Neural cell (in vitro differentiated cells): Measurements from ENCODE around the gene NCBP3. TPM values are rescaled to one million over a fixed set of nuclear protein-coding genes. Genes with fewer than 3 reads are reported as not detected.

Experiments used
- H2AFZ ChIP-seq: fragments of 200-600, 300-800 bp; sonication (generic), shearing (Covaris generic); 2 replicates; pipeline ENCODE4 v1.6.0; 2014; ENCODE audit warnings: low read depth, mild to moderate bottlenecking, antibody characterized with exemption, low read length, moderate library complexity
- H3F3A ChIP-seq: fragments of 200-600 bp; shearing (Covaris generic); 2 replicates; pipeline ENCODE4 v1.6.1; 2016; ENCODE audit warnings: mild to moderate bottlenecking, moderate library complexity, mixed read lengths, antibody characterized with exemption, low read length; ENCODE audit not compliant: insufficient read depth, poor library complexity, severe bottlenecking
- H3K27ac ChIP-seq: fragments of 200-600, 300-800 bp; sonication (generic), shearing (Covaris generic); 2 replicates; pipeline ENCODE4 v1.5.1; 2014; ENCODE audit warnings: mild to moderate bottlenecking, low read length, moderate library complexity
- H3K27me3 ChIP-seq: fragments of 300-800, 200-600 bp; sonication (generic), shearing (Covaris generic); 2 replicates; pipeline ENCODE4 v1.6.0; 2014; ENCODE audit warnings: mild to moderate bottlenecking, low read depth, low read length, moderate library complexity; ENCODE audit not compliant: insufficient read depth
- H3K36me3 ChIP-seq: fragments of 300-800, 200-600 bp; sonication (generic), shearing (Covaris generic); 2 replicates; pipeline ENCODE4 v1.5.1; 2014; ENCODE audit warnings: mild to moderate bottlenecking, antibody characterized with exemption, low read length, moderate library complexity; ENCODE audit not compliant: insufficient read depth
- H3K4me2 ChIP-seq: fragments of 300-800, 200-600 bp; sonication (generic), shearing (Covaris generic); 2 replicates; pipeline ENCODE4 v1.6.0; 2014; ENCODE audit warnings: mild to moderate bottlenecking, low read length
- H3K4me3 ChIP-seq: fragments of 300-800, 200-600 bp; sonication (generic), shearing (Covaris generic); 2 replicates; pipeline ENCODE4 v1.5.1; 2014; ENCODE audit warnings: mild to moderate bottlenecking, low read length, moderate library complexity
- H3K79me2 ChIP-seq: fragments of 200-600 bp; shearing (Covaris generic); replicated peaks from 2 replicates; pipeline ENCODE4 v1.6.0; 2014; ENCODE audit warnings: mild to moderate bottlenecking, low read length, moderate library complexity; ENCODE audit not compliant: insufficient read depth
- H3K9ac ChIP-seq: fragments of 300-800, 200-600 bp; sonication (generic), shearing (Covaris generic); 2 replicates; pipeline ENCODE4 v1.6.1; 2016; ENCODE audit warnings: mild to moderate bottlenecking, low read length, mixed read lengths
- H3K9me2 ChIP-seq: fragments of 200-600 bp; shearing (Covaris generic); 2 replicates; pipeline ENCODE4 v1.6.1; 2016; ENCODE audit warnings: mild to moderate bottlenecking, low read length, mixed read lengths; ENCODE audit not compliant: insufficient read depth
- H3K9me3 ChIP-seq: fragments of 200-600, 300-800 bp; sonication (generic), shearing (Covaris generic); 2 replicates; pipeline ENCODE4 v1.6.1; 2016; ENCODE audit warnings: mild to moderate bottlenecking, mixed run types, low read length, moderate library complexity, mixed read lengths
- H4K20me1 ChIP-seq: fragments of 200-600 bp; shearing (Covaris generic); 2 replicates; pipeline ENCODE4 v1.6.1; 2016; ENCODE audit warnings: mild to moderate bottlenecking, mixed run types; ENCODE audit not compliant: insufficient read depth
- CTCF ChIP-seq: fragments of 450-650 bp; IDR thresholded peaks from 2 replicates; pipeline ENCODE4 v1.5.1; 2014; ENCODE audit warnings: antibody characterized with exemption, mild to moderate bottlenecking, moderate library complexity; ENCODE audit not compliant: poor library complexity, severe bottlenecking
- EP300 ChIP-seq: fragments of 450-650 bp; conservative IDR thresholded peaks from 2 replicates; pipeline ENCODE4 v1.6.1; 2014; ENCODE audit warnings: antibody characterized with exemption, mild to moderate bottlenecking, moderate library complexity; ENCODE audit not compliant: poor library complexity, severe bottlenecking
- EZH2 ChIP-seq: fragments of 200-600, 300-800 bp; shearing (Covaris generic), sonication (generic); IDR thresholded peaks from 2 replicates; pipeline ENCODE4 v1.6.1; 2014; ENCODE audit warnings: antibody characterized with exemption, low read length, borderline replicate concordance, mild to moderate bottlenecking; ENCODE audit not compliant: insufficient read depth, poor library complexity, severe bottlenecking
- MXI1 ChIP-seq: fragments of 450-650 bp; conservative IDR thresholded peaks from 2 replicates; pipeline ENCODE4 v1.6.1; 2014; ENCODE audit warnings: antibody characterized with exemption, mild to moderate bottlenecking; ENCODE audit not compliant: poor library complexity, severe bottlenecking
- POLR2AphosphoS5 ChIP-seq: IDR thresholded peaks from 2 replicates; pipeline ENCODE4 v1.6.1; 2012
- RAD21 ChIP-seq: fragments of 450-650 bp; conservative IDR thresholded peaks from 2 replicates; pipeline ENCODE4 v1.6.1; 2014; ENCODE audit warnings: antibody characterized with exemption, mild to moderate bottlenecking, moderate library complexity
- SMC3 ChIP-seq: fragments of 450-650 bp; conservative IDR thresholded peaks from 2 replicates; pipeline ENCODE4 v1.6.1; 2014; ENCODE audit warnings: antibody characterized with exemption, mild to moderate bottlenecking, moderate library complexity; ENCODE audit not compliant: poor library complexity
- TAF1 ChIP-seq: IDR thresholded peaks from 2 replicates; pipeline ENCODE4 v1.6.1; 2012; ENCODE audit warnings: low read depth
- polyA plus RNA-seq: library from polyadenylated mRNA; depleted of rRNA; stranded (reverse); fragments of >200 nt; gene quantifications from 2 replicates; pipeline ENCODE4 v1.2.3, GENCODE V29; 2014
- TF ChIP-seq, protein P1 (sequence below): IDR thresholded peaks from 2 replicates; pipeline ENCODE4 v1.6.1; 2012; ENCODE audit warnings: borderline replicate concordance

The NCBP3 gene
- polyA plus RNA-seq, 1 donor from 2014 or later, result 132 TPM

- H3F3A ChIP-seq, result no peaks in the 10 kb centered on the region
- no peak overlapping the region for H3K4me2 ChIP-seq
- H3K27ac ChIP-seq, result no peak overlapping the region
- no peak for TF ChIP-seq RAD21
- TF ChIP-seq CTCF, result no peak
- no peak for TF ChIP-seq TAF1
- TF ChIP-seq MXI1, result no peak
- no peak for TF ChIP-seq EP300
- no peak for TF ChIP-seq POLR2AphosphoS5
- TF ChIP-seq SMC3, result no peak
- no peak overlapping the region for H2AFZ ChIP-seq
- H3K9me2 ChIP-seq, result no peaks in the 10 kb centered on the region
- H3K27me3 ChIP-seq, result no peaks in the 10 kb centered on the region
- H3K36me3 ChIP-seq, result peaks cover 6% of the 10 kb centered on the region
- H4K20me1 ChIP-seq, result no peaks in the 10 kb centered on the region
- no peak overlapping the region for H3K9ac ChIP-seq
- no peak overlapping the region for H3K4me3 ChIP-seq
- H3K9me3 ChIP-seq, result no peaks in the 10 kb centered on the region
- no peaks in the 10 kb centered on the region for H3K79me2 ChIP-seq
Observed at GRCh38 chr17:3877220-3877619, 31.2 kb upstream of the NCBP3 start.

DNA sequence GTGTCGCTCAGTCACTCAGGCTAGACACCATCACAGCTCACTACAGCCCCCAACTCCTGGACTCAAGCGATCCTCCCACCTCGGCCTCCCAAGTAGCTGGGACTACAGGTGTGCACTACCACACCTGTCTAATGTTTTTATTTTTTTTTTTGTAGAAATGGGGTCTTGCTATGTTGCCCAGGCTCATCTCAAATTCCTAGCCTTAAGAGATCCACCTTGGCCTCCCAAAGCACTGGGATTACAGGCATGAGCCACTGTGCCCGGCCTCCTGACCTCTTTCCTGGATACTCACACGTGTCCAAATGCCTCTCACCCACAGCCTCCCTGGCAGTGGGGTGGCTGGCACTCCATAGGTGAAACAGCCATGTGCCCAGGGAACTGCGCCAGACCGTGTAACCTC lies 29.3 kb upstream of the NCBP3 start:
- no peaks in the 10 kb centered on the region for H3K27me3 ChIP-seq
- no peaks in the 10 kb centered on the region for H3K79me2 ChIP-seq
- H3K36me3 ChIP-seq, result peaks cover 6% of the 10 kb centered on the region
- H3F3A ChIP-seq, result no peaks in the 10 kb centered on the region
- no peak overlapping the region for H3K9ac ChIP-seq
- no peaks in the 10 kb centered on the region for H3K9me3 ChIP-seq
- no peak overlapping the region for H3K4me2 ChIP-seq
- H2AFZ ChIP-seq, result no peak overlapping the region
- no peak overlapping the region for H3K4me3 ChIP-seq
- no peaks in the 10 kb centered on the region for H3K9me2 ChIP-seq
- TF ChIP-seq RAD21 (no peak), TAF1 (no peak), MXI1 (no peak), EZH2 (no peak), POLR2AphosphoS5 (no peak), CTCF (no peak), EP300 (no peak), SMC3 (no peak)
- TF ChIP-seq, protein P1, sequence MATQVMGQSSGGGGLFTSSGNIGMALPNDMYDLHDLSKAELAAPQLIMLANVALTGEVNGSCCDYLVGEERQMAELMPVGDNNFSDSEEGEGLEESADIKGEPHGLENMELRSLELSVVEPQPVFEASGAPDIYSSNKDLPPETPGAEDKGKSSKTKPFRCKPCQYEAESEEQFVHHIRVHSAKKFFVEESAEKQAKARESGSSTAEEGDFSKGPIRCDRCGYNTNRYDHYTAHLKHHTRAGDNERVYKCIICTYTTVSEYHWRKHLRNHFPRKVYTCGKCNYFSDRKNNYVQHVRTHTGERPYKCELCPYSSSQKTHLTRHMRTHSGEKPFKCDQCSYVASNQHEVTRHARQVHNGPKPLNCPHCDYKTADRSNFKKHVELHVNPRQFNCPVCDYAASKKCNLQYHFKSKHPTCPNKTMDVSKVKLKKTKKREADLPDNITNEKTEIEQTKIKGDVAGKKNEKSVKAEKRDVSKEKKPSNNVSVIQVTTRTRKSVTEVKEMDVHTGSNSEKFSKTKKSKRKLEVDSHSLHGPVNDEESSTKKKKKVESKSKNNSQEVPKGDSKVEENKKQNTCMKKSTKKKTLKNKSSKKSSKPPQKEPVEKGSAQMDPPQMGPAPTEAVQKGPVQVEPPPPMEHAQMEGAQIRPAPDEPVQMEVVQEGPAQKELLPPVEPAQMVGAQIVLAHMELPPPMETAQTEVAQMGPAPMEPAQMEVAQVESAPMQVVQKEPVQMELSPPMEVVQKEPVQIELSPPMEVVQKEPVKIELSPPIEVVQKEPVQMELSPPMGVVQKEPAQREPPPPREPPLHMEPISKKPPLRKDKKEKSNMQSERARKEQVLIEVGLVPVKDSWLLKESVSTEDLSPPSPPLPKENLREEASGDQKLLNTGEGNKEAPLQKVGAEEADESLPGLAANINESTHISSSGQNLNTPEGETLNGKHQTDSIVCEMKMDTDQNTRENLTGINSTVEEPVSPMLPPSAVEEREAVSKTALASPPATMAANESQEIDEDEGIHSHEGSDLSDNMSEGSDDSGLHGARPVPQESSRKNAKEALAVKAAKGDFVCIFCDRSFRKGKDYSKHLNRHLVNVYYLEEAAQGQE, result no peak
- H4K20me1 ChIP-seq, result no peaks in the 10 kb centered on the region
- no peak overlapping the region for H3K27ac ChIP-seq
